ENCODE measurements around the gene RPTOR.

DNA sequence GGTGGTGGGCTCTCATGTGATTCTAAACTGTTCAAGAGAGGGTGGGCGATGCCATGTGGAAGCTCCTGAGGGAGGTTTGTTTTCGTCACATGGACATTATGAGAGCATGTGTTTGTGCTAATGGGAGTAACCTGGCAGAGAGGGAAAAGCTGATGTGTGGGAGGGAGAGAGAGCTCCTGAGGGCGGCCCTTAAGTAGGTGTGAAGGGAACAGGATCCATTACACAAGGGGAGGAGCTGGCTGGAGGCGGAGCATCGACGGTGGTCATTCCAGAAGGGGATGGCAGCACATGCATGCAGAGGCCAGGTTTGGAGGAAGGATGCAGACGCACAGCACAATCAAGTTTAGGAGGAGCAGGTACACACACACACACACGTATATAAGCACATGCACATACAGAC, 197.5 kb downstream of the RPTOR start:
- TF ChIP-seq CTCF (conservative IDR thresholded peaks at IDR 0.05; ENCODE audit: low read length): no peak
- no peak for TF ChIP-seq EZH2phosphoT487 (IDR thresholded peaks at IDR 0.05; ENCODE audit: borderline replicate concordance, low read depth, low read length)

Data from OCI-LY7 (cell line).